HG02870 (cell line): ENCODE results near the gene SLC16A9.

Experiments
- ATAC-seq: cut with Tn5 transposase; IDR thresholded peaks from one replicate; pipeline ENCODE4 v1.9.1; 2021; ENCODE audit warnings: mild to moderate bottlenecking, moderate library complexity; ENCODE audit not compliant: unreplicated experiment

The SLC16A9 gene

GRCh38 chr10:59719374-59719773 is 9.7 kb upstream of the SLC16A9 start:
- no peak for ATAC-seq

GRCh38 chr10:59718257-59718656 is 8.6 kb upstream of the SLC16A9 start:
- ATAC-seq, result no peak

GRCh38 chr10:59713196-59713821 is 3.7 kb upstream of the SLC16A9 start:
- no peak for ATAC-seq

GRCh38 chr10:59711871-59712494 is 2.3 kb upstream of the SLC16A9 start:
- ATAC-seq, result no peak

- ATAC-seq, result no peak
These were observed 745 bp downstream of the SLC16A9 start for GRCh38 chr10:59708816-59709394.

GRCh38 chr10:59706851-59707797 is 2.5 kb downstream of the SLC16A9 start:
- no peak for ATAC-seq

GRCh38 chr10:59705931-59706330 is 3.7 kb downstream of the SLC16A9 start:
- no peak for ATAC-seq

GRCh38 chr10:59704630-59705029 is 5.0 kb downstream of the SLC16A9 start:
- no peak for ATAC-seq

GRCh38 chr10:59702347-59702746 is 7.3 kb downstream of the SLC16A9 start:
- peak; percentile 76 for ATAC-seq

- no peak for ATAC-seq
These were observed 8.9 kb downstream of the SLC16A9 start for GRCh38 chr10:59700709-59701108.

- no peak for ATAC-seq
These were observed 11.3 kb downstream of the SLC16A9 start for GRCh38 chr10:59698326-59698725.

- no peak for ATAC-seq
These were observed 14.0 kb downstream of the SLC16A9 start for GRCh38 chr10:59695637-59696036.

- no peak for ATAC-seq
These were observed 14.7 kb downstream of the SLC16A9 start for GRCh38 chr10:59694936-59695335.

GRCh38 chr10:59692113-59692512 is 17.5 kb downstream of the SLC16A9 start:
- no peak for ATAC-seq

GRCh38 chr10:59688921-59689351 is 20.7 kb downstream of the SLC16A9 start:
- ATAC-seq, result no peak

GRCh38 chr10:59687657-59688056 is 22.0 kb downstream of the SLC16A9 start:
- no peak for ATAC-seq

GRCh38 chr10:59684006-59684405 is 25.6 kb downstream of the SLC16A9 start:
- no peak for ATAC-seq

- ATAC-seq, result no peak
These were observed 26.4 kb downstream of the SLC16A9 start for GRCh38 chr10:59682986-59683937.

- ATAC-seq, result no peak
These were observed 29.5 kb downstream of the SLC16A9 start for GRCh38 chr10:59680199-59680598.

- ATAC-seq, result peak; percentile 93
These were observed 30.8 kb downstream of the SLC16A9 start for GRCh38 chr10:59678884-59679301.
